ENCODE data around the gene TTC36. TPM values are rescaled to one million over a fixed set of nuclear protein-coding genes. Genes with fewer than 3 reads are reported as not detected.
"Not testable (repeated sequence)": the region's sequence is repeated elsewhere in the genome, so short reads cannot be mapped to it uniquely, and the experiment has no call there.

The TTC36 gene
- total and polyA plus RNA-seq, 4 experiments from 2014 or later = 0.39 to 1.2 (median 0.82) TPM

GRCh38 chr11:118565051-118565450 lies 37.8 kb downstream of the TTC36 start:
- Histone ChIP-seq H3K36me3 (ENCODE audit: insufficient read depth, low read length) (no peaks in the 10 kb centered on the region), H3K9me3 (ENCODE audit: control insufficient read depth in 1 of 2, low read length in 2 of 2) (no peaks in the 10 kb centered on the region), H3K27me3 (ENCODE audit: insufficient read depth, low read length) (no peaks in the 10 kb centered on the region), H3K27ac (ENCODE audit: low read depth, low read length) (no peak overlapping the region), H3K4me1 (ENCODE audit: insufficient read depth, low read length) (peaks cover 5% of the 10 kb centered on the region), H3K4me3 (ENCODE audit: low read length in 2 of 2) (no peak overlapping the region)
- POLR2A ChIA-PET (ENCODE audit: partially characterized antibody) = interaction anchor here (1.1 kb wide), 1 partner anchor 43 kb away, joined by 4 read pairs; no protein-coding TSS in a partner anchor
- H3K4me3 Mint-ChIP-seq = peak overlapping the region; percentile 50 to 90 (median 70)
- peaks cover 12 to 20% (median 17%) of the 10 kb centered on the region in 4 donors for H3K4me1 Mint-ChIP-seq
- peaks cover 0 to 4% of the 10 kb centered on the region in 2 donors for H3K36me3 Mint-ChIP-seq
- peak overlapping the region; percentile 54 to 92 (median 82) for H3K27ac Mint-ChIP-seq
- intact Hi-C loops (cut with micrococcal nuclease) = loop anchor here (5.0 kb wide), 1 partner anchor 33 kb away; the partner anchor contains the start of gene TMEM25
- H3K9me3 Mint-ChIP-seq = no peaks in the 10 kb centered on the region
- CTCF ChIA-PET (ENCODE audit: partially characterized antibody) = no interaction called here
- no peak for DNase-seq
- H3K27me3 Mint-ChIP-seq = no peaks in the 10 kb centered on the region

DNA sequence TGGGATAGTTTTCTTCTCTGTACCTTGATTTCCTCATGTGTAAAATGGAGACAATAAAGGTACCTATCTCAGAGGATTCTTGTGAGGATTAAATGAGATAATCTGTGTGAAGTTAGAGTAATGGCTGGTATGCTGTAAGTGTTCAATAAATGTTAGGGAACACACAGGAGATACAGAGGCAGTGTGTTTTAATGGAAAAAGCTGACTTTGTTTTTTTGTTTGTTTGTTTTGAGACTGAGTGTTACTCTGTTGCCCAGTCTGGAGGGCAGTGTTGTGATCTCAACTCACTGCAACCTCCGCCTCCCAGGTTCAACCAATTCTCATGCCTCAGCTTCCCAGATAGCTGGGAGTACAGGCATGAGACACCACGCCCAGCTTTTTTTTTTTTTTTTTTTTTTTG lies 42.4 kb downstream of the TTC36 start:
- H3K9me3 Mint-ChIP-seq = no peaks in the 10 kb centered on the region
- no peaks in the 10 kb centered on the region for H3K27me3 Mint-ChIP-seq
- H3K4me1 ChIP-seq (ENCODE audit: insufficient read depth, low read length) = peaks cover 29% of the 10 kb centered on the region
- peaks cover 21 to 41% (median 33%) of the 10 kb centered on the region in 4 donors for H3K4me1 Mint-ChIP-seq
- POLR2A ChIA-PET (ENCODE audit: partially characterized antibody) = interaction anchor here (1.0 kb wide), 1 partner anchor 210 kb away, joined by 3 read pairs; the partner anchor contains the start of gene UBE4A
- H3K36me3 Mint-ChIP-seq = peaks cover 0 to 15% of the 10 kb centered on the region in 2 donors
- no peak overlapping the region for H3K4me3 ChIP-seq (ENCODE audit: low read length in 2 of 2)
- H3K4me3 Mint-ChIP-seq = no peak overlapping the region
- H3K9me3 ChIP-seq (ENCODE audit: control insufficient read depth in 1 of 2, low read length in 2 of 2) = no peaks in the 10 kb centered on the region
- intact Hi-C loops (cut with micrococcal nuclease) = loop anchor here (5.0 kb wide), 3 partner anchors 37 to 167 kb away; partner anchors contain the start of genes ATP5MG, KMT2A and TMEM25
- no peak for DNase-seq
- H3K27ac Mint-ChIP-seq = no peak overlapping the region
- H3K27ac ChIP-seq (ENCODE audit: low read depth, low read length) = no peak overlapping the region
- CTCF ChIA-PET (ENCODE audit: partially characterized antibody) = interaction anchor here (0.6 to 1.3 kb wide), 3 partner anchors 30 to 123 kb away, joined by 3 to 6 read pairs (median 3); no protein-coding TSS in a partner anchor
- H3K27me3 ChIP-seq (ENCODE audit: insufficient read depth, low read length) = no peaks in the 10 kb centered on the region
- H3K36me3 ChIP-seq (ENCODE audit: insufficient read depth, low read length) = no peaks in the 10 kb centered on the region

GRCh38 chr11:118570787-118571186 lies 43.5 kb downstream of the TTC36 start:
- peaks cover 25 to 42% (median 34%) of the 10 kb centered on the region in 4 donors for H3K4me1 Mint-ChIP-seq
- DNase-seq = no peak
- H3K27me3 Mint-ChIP-seq = no peaks in the 10 kb centered on the region
- peak overlapping the region in 2 of 8 donors; percentile 48 to 95 for H3K4me3 Mint-ChIP-seq
- peaks cover 35% of the 10 kb centered on the region for H3K4me1 ChIP-seq (ENCODE audit: insufficient read depth, low read length)
- no peaks in the 10 kb centered on the region for H3K9me3 ChIP-seq (ENCODE audit: control insufficient read depth in 1 of 2, low read length in 2 of 2)
- peak overlapping the region; percentile 44 to 99 (median 98) for H3K27ac Mint-ChIP-seq
- no peak overlapping the region for H3K4me3 ChIP-seq (ENCODE audit: low read length in 2 of 2)
- no peaks in the 10 kb centered on the region for H3K9me3 Mint-ChIP-seq
- intact Hi-C loops (cut with micrococcal nuclease) = loop anchor here (5.0 kb wide), 2 partner anchors 133 to 168 kb away; partner anchors contain the start of genes ATP5MG and KMT2A
- H3K36me3 Mint-ChIP-seq = peaks cover 0 to 21% of the 10 kb centered on the region in 2 donors
- no peaks in the 10 kb centered on the region for H3K36me3 ChIP-seq (ENCODE audit: insufficient read depth, low read length)
- H3K27me3 ChIP-seq (ENCODE audit: insufficient read depth, low read length) = no peaks in the 10 kb centered on the region
- ChIA-PET POLR2A (ENCODE audit: partially characterized antibody) (no interaction called here), CTCF (ENCODE audit: partially characterized antibody) (interaction anchor here (1.0 kb wide), 1 partner anchor 22 kb away, joined by 6 read pairs; no protein-coding TSS in a partner anchor)
- peak overlapping the region; percentile 100 for H3K27ac ChIP-seq (ENCODE audit: low read depth, low read length)

DNA sequence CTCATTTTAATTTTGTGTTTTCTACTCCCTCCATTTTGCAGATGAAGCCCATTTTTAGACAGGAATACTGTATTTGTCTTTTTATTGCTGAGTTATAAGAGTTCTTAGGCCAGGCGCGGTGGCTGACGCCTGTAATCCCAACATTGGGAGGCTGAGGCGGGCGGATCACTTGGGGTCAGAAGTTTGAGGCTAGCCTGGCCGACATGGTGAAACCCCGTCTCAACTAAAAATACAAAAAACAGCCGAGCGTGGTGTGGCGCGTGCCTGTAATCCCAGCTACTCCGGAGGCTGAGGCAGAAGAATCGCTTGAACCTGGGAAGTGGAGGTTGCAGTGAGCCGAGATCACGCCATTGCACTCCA lies 44.4 kb downstream of the TTC36 start:
- CTCF ChIA-PET (ENCODE audit: partially characterized antibody) = interaction anchor here (1.0 kb wide), 1 partner anchor 219 kb away, joined by 3 read pairs; the partner anchor contains the start of gene DDX6
- Histone ChIP-seq H3K27ac (ENCODE audit: low read depth, low read length) (peak overlapping the region; percentile 100), H3K4me3 (ENCODE audit: low read length in 2 of 2) (peak overlapping the region; percentile 14 to 93), H3K4me1 (ENCODE audit: insufficient read depth, low read length) (peaks cover 43% of the 10 kb centered on the region)
- H3K36me3 ChIP-seq (ENCODE audit: insufficient read depth, low read length); H3K27me3 Mint-ChIP-seq; DNase-seq; H3K27me3 ChIP-seq (ENCODE audit: insufficient read depth, low read length); H3K9me3 ChIP-seq (ENCODE audit: control insufficient read depth in 1 of 2, low read length in 2 of 2); H3K9me3 Mint-ChIP-seq: not testable (repeated sequence)
- Mint-ChIP-seq H3K36me3 (peaks cover 0 to 27% of the 10 kb centered on the region in 2 donors), H3K4me3 (peak overlapping the region; percentile 92 to 99 (median 98)), H3K27ac (peak overlapping the region; percentile 94 to 99 (median 98)), H3K4me1 (peaks cover 28 to 47% (median 39%) of the 10 kb centered on the region in 4 donors)
- POLR2A ChIA-PET (ENCODE audit: partially characterized antibody) = interaction anchor here (0.7 to 2.3 kb wide), 12 partner anchors 8 to 1307 kb away, joined by 3 to 11 read pairs (median 4); partner anchors contain the start of genes CD3D, DDX6 and JAML
- intact Hi-C loops (cut with micrococcal nuclease) = loop anchor here (2.0 to 5.0 kb wide), 3 partner anchors 37 to 169 kb away; partner anchors contain the start of genes ATP5MG and KMT2A

- H3K9me3 Mint-ChIP-seq = no peaks in the 10 kb centered on the region
- Histone ChIP-seq H3K36me3 (ENCODE audit: insufficient read depth, low read length) (peaks cover 1% of the 10 kb centered on the region), H3K9me3 (ENCODE audit: control insufficient read depth in 1 of 2, low read length in 2 of 2) (no peaks in the 10 kb centered on the region), H3K4me3 (ENCODE audit: low read length in 2 of 2) (peak within 1 kb of the TSS; percentile 79 to 93), H3K4me1 (ENCODE audit: insufficient read depth, low read length) (peaks cover 50% of the 10 kb centered on the region), H3K27ac (ENCODE audit: low read depth, low read length) (peak within 1 kb of the TSS; percentile 100), H3K27me3 (ENCODE audit: insufficient read depth, low read length) (no peaks in the 10 kb centered on the region)
- H3K36me3 Mint-ChIP-seq = peaks cover under 1 to 29% of the 10 kb centered on the region in 2 donors
- peaks cover 32 to 54% (median 44%) of the 10 kb centered on the region in 4 donors for H3K4me1 Mint-ChIP-seq
- ChIA-PET POLR2A (ENCODE audit: partially characterized antibody) (interaction anchor here (0.7 to 2.3 kb wide), 24 partner anchors 9 to 1308 kb away, joined by 3 to 12 read pairs (median 4); partner anchors contain the start of genes CD3D, DDX6, JAML and KMT2A), CTCF (ENCODE audit: partially characterized antibody) (interaction anchor here (1.0 kb wide), 3 partner anchors 23 to 219 kb away, joined by 3 to 4 read pairs (median 4); partner anchors contain the start of gene DDX6)
- DNase-seq = peak; percentile 79 to 87 (median 81)
- no peaks in the 10 kb centered on the region for H3K27me3 Mint-ChIP-seq
- peak within 1 kb of the TSS; percentile 94 to 99 (median 98) for H3K27ac Mint-ChIP-seq
- peak within 1 kb of the TSS; percentile 92 to 99 (median 98) for H3K4me3 Mint-ChIP-seq
- intact Hi-C loops (cut with micrococcal nuclease) = loop anchor here (2.0 to 5.0 kb wide), 3 partner anchors 36 to 170 kb away; partner anchors contain the start of genes ATP5MG and KMT2A
Measured at GRCh38 chr11:118572061-118572980, 45.0 kb downstream of the TTC36 start, which contains the start of gene ARCN1. TSS of gene ARCN1 (plus strand) at chr11:118572409. CDS start at chr11:118572548, 139 bp downstream.

- intact Hi-C loops (cut with micrococcal nuclease) = loop anchor here (2.0 to 5.0 kb wide), 3 partner anchors 36 to 171 kb away; partner anchors contain the start of genes ATP5MG and KMT2A
- peaks cover 4 to 32% of the 10 kb centered on the region in 2 donors for H3K36me3 Mint-ChIP-seq
- H3K9me3 Mint-ChIP-seq = no peaks in the 10 kb centered on the region
- POLR2A ChIA-PET (ENCODE audit: partially characterized antibody) = interaction anchor here (0.7 to 2.3 kb wide), 19 partner anchors 8 to 424 kb away, joined by 3 to 12 read pairs (median 3); partner anchors contain the start of genes CD3D, DDX6, JAML and KMT2A
- peak overlapping the region; percentile 94 to 99 (median 98) for H3K27ac Mint-ChIP-seq
- Histone ChIP-seq H3K27me3 (ENCODE audit: insufficient read depth, low read length) (no peaks in the 10 kb centered on the region), H3K4me1 (ENCODE audit: insufficient read depth, low read length) (peaks cover 55% of the 10 kb centered on the region), H3K36me3 (ENCODE audit: insufficient read depth, low read length) (peaks cover 5% of the 10 kb centered on the region), H3K9me3 (ENCODE audit: control insufficient read depth in 1 of 2, low read length in 2 of 2) (no peaks in the 10 kb centered on the region), H3K4me3 (ENCODE audit: low read length in 2 of 2) (peak overlapping the region; percentile 79 to 93), H3K27ac (ENCODE audit: low read depth, low read length) (peak overlapping the region; percentile 100)
- H3K4me3 Mint-ChIP-seq = peak overlapping the region; percentile 92 to 99 (median 98)
- CTCF ChIA-PET (ENCODE audit: partially characterized antibody) = interaction anchor here (1.0 to 1.1 kb wide), 3 partner anchors 20 to 36 kb away, joined by 4 read pairs; no protein-coding TSS in a partner anchor
- H3K27me3 Mint-ChIP-seq = no peaks in the 10 kb centered on the region
- H3K4me1 Mint-ChIP-seq = peaks cover 37 to 59% (median 48%) of the 10 kb centered on the region in 4 donors
- peak; percentile 49 to 78 (median 50) for DNase-seq
Measured at GRCh38 chr11:118572981-118573550, 45.8 kb downstream of the TTC36 start.
